ENCODE data around the gene MMAA.

DNA sequence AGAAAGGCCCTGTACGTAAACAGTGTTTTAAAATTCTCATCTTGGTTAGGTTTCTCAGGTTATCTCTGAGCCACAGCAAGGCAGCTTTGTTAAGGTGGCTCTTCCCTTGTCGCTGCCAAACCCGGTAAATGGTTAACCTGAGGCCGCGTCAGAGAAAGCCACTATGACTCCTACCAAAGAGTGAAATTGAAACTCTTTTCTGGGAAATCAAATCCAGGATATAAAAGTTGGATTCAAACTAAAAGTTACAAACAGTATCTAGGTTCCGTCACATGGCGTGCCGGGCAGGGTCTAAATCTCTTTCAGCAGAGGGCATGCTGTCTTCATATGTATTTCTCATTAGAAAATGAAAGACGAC is 433 bp downstream of the MMAA start:
- TF ChIP-seq, protein P1, sequence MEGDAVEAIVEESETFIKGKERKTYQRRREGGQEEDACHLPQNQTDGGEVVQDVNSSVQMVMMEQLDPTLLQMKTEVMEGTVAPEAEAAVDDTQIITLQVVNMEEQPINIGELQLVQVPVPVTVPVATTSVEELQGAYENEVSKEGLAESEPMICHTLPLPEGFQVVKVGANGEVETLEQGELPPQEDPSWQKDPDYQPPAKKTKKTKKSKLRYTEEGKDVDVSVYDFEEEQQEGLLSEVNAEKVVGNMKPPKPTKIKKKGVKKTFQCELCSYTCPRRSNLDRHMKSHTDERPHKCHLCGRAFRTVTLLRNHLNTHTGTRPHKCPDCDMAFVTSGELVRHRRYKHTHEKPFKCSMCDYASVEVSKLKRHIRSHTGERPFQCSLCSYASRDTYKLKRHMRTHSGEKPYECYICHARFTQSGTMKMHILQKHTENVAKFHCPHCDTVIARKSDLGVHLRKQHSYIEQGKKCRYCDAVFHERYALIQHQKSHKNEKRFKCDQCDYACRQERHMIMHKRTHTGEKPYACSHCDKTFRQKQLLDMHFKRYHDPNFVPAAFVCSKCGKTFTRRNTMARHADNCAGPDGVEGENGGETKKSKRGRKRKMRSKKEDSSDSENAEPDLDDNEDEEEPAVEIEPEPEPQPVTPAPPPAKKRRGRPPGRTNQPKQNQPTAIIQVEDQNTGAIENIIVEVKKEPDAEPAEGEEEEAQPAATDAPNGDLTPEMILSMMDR (conservative IDR thresholded peaks at IDR 0.05; ENCODE audit: low read depth, low read length), result no peak
- no peak for TF ChIP-seq EZH2 (IDR thresholded peaks at IDR 0.05; ENCODE audit: borderline replicate concordance, low read depth, low read length, poor library complexity, severe bottlenecking)
